Measurements from ENCODE around the gene POLR3G. TPM values are rescaled to one million over a fixed set of nuclear protein-coding genes. Genes with fewer than 3 reads are reported as not detected.

POLR3G gene
- total RNA-seq, 6 experiments from 2014 or later = 1.2 to 7.7 (median 2.0) TPM

- Histone ChIP-seq H3K4me1 (peaks cover 0 to 15% (median 2%) of the 10 kb centered on the region in 4 donors), H3K27me3 (no peaks in the 10 kb centered on the region), H3K4me3 (no peak overlapping the region), H3K9me3 (no peaks in the 10 kb centered on the region), H3K27ac (no peak overlapping the region), H3K36me3 (no peaks in the 10 kb centered on the region)
- intact Hi-C loops (cut with DNase I) = no loop called here
- ATAC-seq = no peak
- no peak for DNase-seq
- WGBS (ENCODE audit: insufficient coverage, low coverage, low lambda C conversion rate, missing lambda C conversion rate) = 40% methylated on average over 2 of the region's 2 CpGs
- TF ChIP-seq CTCF (IDR thresholded peaks at IDR 0.05) (no peak), POLR2A (IDR thresholded peaks at IDR 0.05) (no peak)
These were observed 34.0 kb upstream of the POLR3G start for GRCh38 chr5:90440644-90441043.

GRCh38 chr5:90446961-90447360 lies 27.7 kb upstream of the POLR3G start:
- Histone ChIP-seq H3K27ac (no peak overlapping the region), H3K9me3 (no peaks in the 10 kb centered on the region), H3K27me3 (no peaks in the 10 kb centered on the region), H3K4me1 (no peaks in the 10 kb centered on the region), H3K36me3 (no peaks in the 10 kb centered on the region), H3K4me3 (no peak overlapping the region)
- TF ChIP-seq CTCF (IDR thresholded peaks at IDR 0.05) (no peak), POLR2A (IDR thresholded peaks at IDR 0.05) (no peak)
- intact Hi-C loops (cut with DNase I) = no loop called here
- ATAC-seq (no peak), DNase-seq (no peak)

- intact Hi-C loops (cut with DNase I) = no loop called here
- Histone ChIP-seq H3K27ac (no peak overlapping the region), H3K27me3 (no peaks in the 10 kb centered on the region), H3K9me3 (no peaks in the 10 kb centered on the region), H3K4me1 (peaks cover 0 to 8% (median 0%) of the 10 kb centered on the region in 4 donors), H3K4me3 (no peak overlapping the region), H3K36me3 (peaks cover 0 to 9% (median 0%) of the 10 kb centered on the region in 4 donors)
- no peak for TF ChIP-seq POLR2A (IDR thresholded peaks at IDR 0.05)
- no peak for TF ChIP-seq CTCF (IDR thresholded peaks at IDR 0.05)
- ATAC-seq (no peak), DNase-seq (no peak)
- 82% methylated on average over 3 of the region's 4 CpGs for WGBS (ENCODE audit: insufficient coverage, low coverage, low lambda C conversion rate, missing lambda C conversion rate)
These were observed 13.4 kb upstream of the POLR3G start for GRCh38 chr5:90461288-90461687.

- Histone ChIP-seq H3K4me1 (peaks cover 0 to 15% (median 0%) of the 10 kb centered on the region in 4 donors), H3K27me3 (no peaks in the 10 kb centered on the region), H3K9me3 (no peaks in the 10 kb centered on the region), H3K36me3 (no peaks in the 10 kb centered on the region), H3K4me3 (peak overlapping the region; percentile 82 to 91 (median 88)), H3K27ac (peak overlapping the region in 1 of 3 donors; percentile 89)
- 18% methylated on average over 7 of the region's 9 CpGs for WGBS (ENCODE audit: insufficient coverage, low coverage, low lambda C conversion rate, missing lambda C conversion rate)
- TF ChIP-seq POLR2A (IDR thresholded peaks at IDR 0.05) = no peak
- no peak for TF ChIP-seq CTCF (IDR thresholded peaks at IDR 0.05)
- intact Hi-C loops (cut with DNase I) = no loop called here
- no peak for DNase-seq
- no peak for ATAC-seq
These were observed 1.8 kb upstream of the POLR3G start for GRCh38 chr5:90472783-90473395.

All from right lobe of liver (tissue), 6 donors.